PC-3 (cell line): ENCODE data around the gene COPG2. TPM values are rescaled to one million over a fixed set of nuclear protein-coding genes. Genes with fewer than 3 reads are reported as not detected.

ENCODE experiments used
- ATAC-seq: fragments of 200-7000 bp; cut with Tn5 transposase; 2 replicates; pipeline ENCODE4 v1.9.1; 2020; ENCODE audit warnings: mild to moderate bottlenecking, moderate library complexity
- BruUV-seq: library from RNA; stranded (reverse); fragments of 400-500 nt; replicated peaks from 2 replicates; lab custom pipeline; 2021; lab: Mats Ljungman, UMichigan
- CTCF ChIA-PET: fragments of 300-600 bp; sonication (Branson Sonifier 250); formaldehyde crosslinking; loops from one replicate; lab custom pipeline; 2022; ENCODE audit warnings: antibody characterized with exemption; lab: Charles Lee
- POLR2A ChIA-PET: fragments of 300-600 bp; sonication (Branson Sonifier 250); formaldehyde crosslinking; loops from one replicate; lab custom pipeline; 2022; ENCODE audit warnings: antibody characterized with exemption; ENCODE audit not compliant: unreplicated experiment; lab: Charles Lee
- DNase-seq: peaks from one replicate; pipeline ENCODE4 v3.0.0-alpha.2; 2015
- H2AFZ ChIP-seq: fragments of 300-600 bp; sonication (generic); 2 replicates; pipeline ENCODE4 v1.6.0; 2016; ENCODE audit warnings: antibody characterized with exemption, low read length
- H3F3A ChIP-seq: fragments of 300-600 bp; sonication (generic); one replicate; pipeline ENCODE4 v1.6.0; 2017; ENCODE audit warnings: antibody characterized with exemption, low read length, control low read depth, mild to moderate bottlenecking; ENCODE audit not compliant: unreplicated experiment
- H3K27ac ChIP-seq: fragments of 300-600 bp; sonication (generic); 2 replicates; pipeline ENCODE4 v1.5.1; 2016; ENCODE audit warnings: mild to moderate bottlenecking, low read length
- H3K27me3 ChIP-seq: fragments of 300-600 bp; sonication (generic); 2 replicates; pipeline ENCODE4 v1.6.1; 2016; ENCODE audit warnings: low read length, mixed read lengths
- H3K36me3 ChIP-seq: fragments of 300-600 bp; sonication (generic); 2 replicates; pipeline ENCODE4 v1.6.1; 2016; ENCODE audit warnings: low read depth, mixed run types, low read length, mixed read lengths
- H3K4me1 ChIP-seq: fragments of 300-600 bp; sonication (generic); 2 replicates; pipeline ENCODE4 v1.5.1; 2016; ENCODE audit warnings: low read length; ENCODE audit not compliant: insufficient read depth
- H3K4me2 ChIP-seq: fragments of 300-600 bp; sonication (generic); 2 replicates; pipeline ENCODE4 v1.6.0; 2016; ENCODE audit warnings: low read length
- H3K4me3 ChIP-seq: fragments of 300-600 bp; sonication (generic); 2 replicates; pipeline ENCODE4 v1.5.1; 2016; ENCODE audit warnings: mild to moderate bottlenecking, low read length, mixed read lengths
- H3K79me2 ChIP-seq: fragments of 300-600 bp; sonication (generic); 2 replicates; pipeline ENCODE4 v1.6.1; 2017; ENCODE audit warnings: low read length, mixed read lengths
- H3K9ac ChIP-seq: fragments of 300-600 bp; sonication (generic); 2 replicates; pipeline ENCODE4 v1.6.0; 2016; ENCODE audit warnings: mild to moderate bottlenecking, low read length
- H3K9me2 ChIP-seq: fragments of 300-600 bp; sonication (generic); replicated peaks from 2 replicates; pipeline ENCODE4 v1.6.1; 2016; ENCODE audit warnings: mixed run types, low read length, mixed read lengths
- H3K9me3 ChIP-seq: fragments of 300-600 bp; sonication (generic); 2 replicates; pipeline ENCODE4 v1.6.1; 2016; ENCODE audit warnings: low read length, mixed read lengths
- H4K20me1 ChIP-seq: fragments of 300-600 bp; sonication (generic); 2 replicates; pipeline ENCODE4 v1.6.1; 2016; ENCODE audit warnings: low read length, mixed read lengths
- EZH2 ChIP-seq: fragments of 300-600 bp; sonication (generic); IDR thresholded peaks from one replicate; pipeline ENCODE4 v1.6.1; 2017; ENCODE audit warnings: antibody characterized with exemption, mild to moderate bottlenecking, low read length; ENCODE audit not compliant: unreplicated experiment
- EZH2phosphoT487 ChIP-seq: fragments of 300-600 bp; sonication (generic); IDR thresholded peaks from 2 replicates; pipeline ENCODE4 v1.6.1; 2018; ENCODE audit warnings: mild to moderate bottlenecking, antibody characterized with exemption, low read length, borderline replicate concordance
- intact Hi-C: fragments of 100-400 bp; cut with micrococcal nuclease; formaldehyde crosslinking; loops from 2 replicates; pipeline ENCODE4 v1.9.0; 2023
- total RNA-seq: library from RNA; depleted of rRNA; stranded (reverse); fragments of >200 nt; gene quantifications from 2 replicates; pipeline ENCODE4 v1.2.3, GENCODE V29; 2014
- TF ChIP-seq, protein P1 (sequence below): fragments of 300-600 bp; sonication (generic); conservative IDR thresholded peaks from 2 replicates; pipeline ENCODE4 v1.5.1; 2017; ENCODE audit warnings: antibody characterized with exemption, low read depth, mild to moderate bottlenecking, low read length

COPG2 gene
- total RNA-seq, 1 experiment from 2014 or later = 9.1 TPM

DNA sequence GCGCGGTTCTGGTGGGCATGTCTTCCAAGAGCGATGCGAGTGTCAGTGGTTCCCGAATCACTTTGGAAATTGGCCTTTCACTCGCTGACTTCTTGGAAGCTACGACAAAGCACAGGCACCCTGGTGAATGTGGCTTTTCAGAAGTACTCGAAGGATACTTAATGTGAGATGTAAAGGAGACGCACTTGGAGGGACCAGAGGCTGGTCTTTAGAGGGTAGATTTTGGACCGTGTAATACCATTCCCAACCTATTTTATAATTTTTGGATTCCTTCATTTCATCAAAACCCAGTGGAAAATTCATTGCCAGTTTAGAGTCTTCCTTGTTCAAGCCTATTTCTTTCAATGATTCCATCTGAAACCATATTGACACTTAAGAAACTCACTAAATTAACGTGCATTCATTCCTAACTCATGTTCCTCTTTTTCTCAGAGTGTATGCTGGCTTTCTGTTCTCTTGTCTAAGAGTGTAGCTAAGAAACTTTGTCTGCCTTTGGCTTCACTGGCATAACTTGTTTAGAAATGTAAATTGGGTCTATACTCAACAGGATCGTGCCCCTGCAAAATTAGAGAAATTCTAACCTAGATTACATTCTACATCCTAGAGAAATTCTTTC lies 645 bp upstream of the COPG2 start:
- TSS peak; percentile 88 for BruUV-seq
- no peaks in the 10 kb centered on the region for H3K36me3 ChIP-seq
- ATAC-seq (peak; percentile 11), DNase-seq (no peak)
- H3K4me3 ChIP-seq = peak overlapping the region; percentile 73
- no peaks in the 10 kb centered on the region for H3K9me2 ChIP-seq
- intact Hi-C loops = no loop called here
- H4K20me1 ChIP-seq = no peaks in the 10 kb centered on the region
- H2AFZ ChIP-seq = peak overlapping the region; percentile 91
- H3K27ac ChIP-seq = no peak overlapping the region
- H3K9me3 ChIP-seq = no peaks in the 10 kb centered on the region
- ChIA-PET POLR2A (no interaction called here), CTCF (no interaction called here)
- H3K9ac ChIP-seq = peak overlapping the region; percentile 62
- no peaks in the 10 kb centered on the region for H3K27me3 ChIP-seq
- TF ChIP-seq EZH2phosphoT487 = no peak
- TF ChIP-seq, protein P1, sequence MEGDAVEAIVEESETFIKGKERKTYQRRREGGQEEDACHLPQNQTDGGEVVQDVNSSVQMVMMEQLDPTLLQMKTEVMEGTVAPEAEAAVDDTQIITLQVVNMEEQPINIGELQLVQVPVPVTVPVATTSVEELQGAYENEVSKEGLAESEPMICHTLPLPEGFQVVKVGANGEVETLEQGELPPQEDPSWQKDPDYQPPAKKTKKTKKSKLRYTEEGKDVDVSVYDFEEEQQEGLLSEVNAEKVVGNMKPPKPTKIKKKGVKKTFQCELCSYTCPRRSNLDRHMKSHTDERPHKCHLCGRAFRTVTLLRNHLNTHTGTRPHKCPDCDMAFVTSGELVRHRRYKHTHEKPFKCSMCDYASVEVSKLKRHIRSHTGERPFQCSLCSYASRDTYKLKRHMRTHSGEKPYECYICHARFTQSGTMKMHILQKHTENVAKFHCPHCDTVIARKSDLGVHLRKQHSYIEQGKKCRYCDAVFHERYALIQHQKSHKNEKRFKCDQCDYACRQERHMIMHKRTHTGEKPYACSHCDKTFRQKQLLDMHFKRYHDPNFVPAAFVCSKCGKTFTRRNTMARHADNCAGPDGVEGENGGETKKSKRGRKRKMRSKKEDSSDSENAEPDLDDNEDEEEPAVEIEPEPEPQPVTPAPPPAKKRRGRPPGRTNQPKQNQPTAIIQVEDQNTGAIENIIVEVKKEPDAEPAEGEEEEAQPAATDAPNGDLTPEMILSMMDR = no peak
- TF ChIP-seq EZH2 = no peak
- H3K4me1 ChIP-seq = peaks cover 12% of the 10 kb centered on the region
- H3K79me2 ChIP-seq = no peaks in the 10 kb centered on the region
- no peaks in the 10 kb centered on the region for H3F3A ChIP-seq
- peak overlapping the region; percentile 91 for H3K4me2 ChIP-seq

DNA sequence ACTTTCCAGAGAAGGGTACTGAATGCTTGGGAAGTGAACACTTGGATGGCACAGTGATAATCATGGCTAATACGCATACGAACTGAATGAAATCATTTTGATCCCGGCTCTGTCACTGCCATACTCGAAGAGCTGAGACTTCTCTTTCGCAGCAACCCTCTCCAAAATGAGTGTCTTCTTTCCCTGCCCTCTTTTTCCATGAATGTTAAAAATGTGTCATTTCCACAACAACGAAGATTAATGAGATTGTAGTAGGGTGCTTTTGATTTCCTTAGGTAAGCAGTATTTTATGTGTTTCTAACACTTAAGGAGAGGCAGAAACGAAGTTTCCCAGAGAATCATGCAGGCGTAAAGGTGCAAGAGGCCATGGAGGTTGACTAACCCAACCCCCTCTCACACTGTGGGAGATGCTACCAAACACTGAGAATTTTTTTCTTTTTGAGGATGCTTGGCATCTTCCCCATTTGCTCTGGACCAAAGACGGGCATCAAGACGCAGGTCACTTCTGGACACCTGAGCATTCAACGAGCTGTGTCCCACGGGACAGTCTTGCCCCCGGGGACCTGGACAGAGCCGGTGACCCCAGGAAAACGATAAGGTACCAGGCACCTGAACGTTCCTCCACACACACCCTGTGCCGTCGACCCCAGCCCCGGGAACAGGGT lies 823 bp downstream of the COPG2 start:
- peak overlapping the region; percentile 97 for H3K4me2 ChIP-seq
- peak overlapping the region; percentile 62; the same call in 1 of the 2 replicates for H3K9ac ChIP-seq
- ATAC-seq (no peak), DNase-seq (no peak)
- ChIA-PET POLR2A (no interaction called here), CTCF (no interaction called here)
- H2AFZ ChIP-seq = peak overlapping the region; percentile 99
- no peaks in the 10 kb centered on the region for H3K27me3 ChIP-seq
- H3K4me1 ChIP-seq = peaks cover 12% of the 10 kb centered on the region
- H3K9me3 ChIP-seq = no peaks in the 10 kb centered on the region
- peak overlapping the region; percentile 95 for H3K4me3 ChIP-seq
- H3K27ac ChIP-seq = no peak overlapping the region
- H3K79me2 ChIP-seq = no peaks in the 10 kb centered on the region
- intact Hi-C loops = no loop called here
- no peaks in the 10 kb centered on the region for H3K36me3 ChIP-seq
- no peaks in the 10 kb centered on the region for H3K9me2 ChIP-seq
- no peaks in the 10 kb centered on the region for H3F3A ChIP-seq
- BruUV-seq = no TSS peak
- TF ChIP-seq EZH2 (no peak), EZH2phosphoT487 (no peak)
- TF ChIP-seq, protein P1 = no peak
- H4K20me1 ChIP-seq = no peaks in the 10 kb centered on the region

DNA sequence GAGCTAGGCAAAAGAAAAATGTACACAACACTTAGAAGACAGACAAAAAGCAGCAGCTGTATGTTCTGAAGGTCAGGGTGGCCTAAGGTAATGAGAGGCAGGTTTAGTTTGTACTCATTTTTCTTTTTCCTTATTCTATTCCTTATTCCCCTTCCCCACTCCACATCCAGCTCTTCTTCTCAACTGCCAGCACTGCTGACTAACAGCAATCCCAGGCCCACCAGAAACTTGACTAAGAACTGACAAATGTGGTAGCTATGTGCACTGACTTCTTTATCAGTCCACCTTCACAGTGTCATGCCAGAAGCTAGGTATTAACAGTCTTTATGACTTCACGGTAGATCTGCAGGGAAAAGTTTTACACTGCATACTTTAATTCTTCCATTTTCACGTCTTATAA lies 6.1 kb downstream of the COPG2 start:
- Histone ChIP-seq H3K36me3 (no peaks in the 10 kb centered on the region; the same call in 1 of the 2 replicates), H3K9ac (no peak overlapping the region), H2AFZ (no peak overlapping the region), H3K9me3 (no peaks in the 10 kb centered on the region), H3K4me1 (peaks cover 3% of the 10 kb centered on the region), H4K20me1 (no peaks in the 10 kb centered on the region), H3K4me2 (no peak overlapping the region), H3F3A (no peaks in the 10 kb centered on the region), H3K27me3 (no peaks in the 10 kb centered on the region), H3K79me2 (no peaks in the 10 kb centered on the region), H3K27ac (no peak overlapping the region), H3K4me3 (no peak overlapping the region), H3K9me2 (no peaks in the 10 kb centered on the region)
- BruUV-seq = no TSS peak
- no peak for ATAC-seq
- TF ChIP-seq EZH2phosphoT487 = no peak
- TF ChIP-seq, protein P1 = no peak
- TF ChIP-seq EZH2 = no peak
- DNase-seq = peak; percentile 9
- intact Hi-C loops = no loop called here
- POLR2A ChIA-PET = no interaction called here
- CTCF ChIA-PET = interaction anchor here (0.6 kb wide), 1 partner anchor 497 kb away, joined by 3 read pairs; no protein-coding TSS in a partner anchor
